Measurements from ENCODE around the gene FXYD2. TPM values are rescaled to one million over a fixed set of nuclear protein-coding genes. Genes with fewer than 3 reads are reported as not detected.

FXYD2 gene
- total RNA-seq, 1 donor from 2014 or later: not detected

- TF ChIP-seq CTCF (IDR thresholded peaks at IDR 0.05; ENCODE audit: insufficient read depth, low read depth, low read length) (no peak), EZH2 (IDR thresholded peaks at IDR 0.05; ENCODE audit: insufficient read depth, low read length) (no peak)
- Histone ChIP-seq H3K27ac (ENCODE audit: low read depth, low read length) (no peak overlapping the region), H3K9ac (ENCODE audit: low read length) (no peak overlapping the region), H3K27me3 (ENCODE audit: insufficient read depth, low read length) (peaks cover 8% of the 10 kb centered on the region), H3K79me2 (ENCODE audit: insufficient read depth, low read length) (no peaks in the 10 kb centered on the region), H3K4me3 (ENCODE audit: insufficient read depth, low read depth, low read length) (no peak overlapping the region), H3K4me2 (ENCODE audit: low read length) (no peak overlapping the region), H3K9me3 (ENCODE audit: insufficient read depth, low read depth, low read length) (no peaks in the 10 kb centered on the region), H3K36me3 (ENCODE audit: insufficient read depth, low read length) (no peaks in the 10 kb centered on the region), H4K20me1 (ENCODE audit: insufficient read depth, low read length) (no peaks in the 10 kb centered on the region), H3K4me1 (ENCODE audit: insufficient read depth, low read length) (no peaks in the 10 kb centered on the region), H2AFZ (ENCODE audit: low read depth, low read length) (no peak overlapping the region)
- H3K4me3 Mint-ChIP-seq (ENCODE audit: unreplicated experiment): no peak overlapping the region
- H3K9me3 Mint-ChIP-seq (ENCODE audit: unreplicated experiment): no peaks in the 10 kb centered on the region
- no peak for FAIRE-seq
- H3K27me3 Mint-ChIP-seq (ENCODE audit: low read depth, unreplicated experiment): peaks cover 73% of the 10 kb centered on the region
- no peak overlapping the region for H3K27ac Mint-ChIP-seq (ENCODE audit: unreplicated experiment)
- no peak for DNase-seq (ENCODE audit: low read depth)
- no peaks in the 10 kb centered on the region for H3K4me1 Mint-ChIP-seq (ENCODE audit: low read depth, unreplicated experiment)
- no peaks in the 10 kb centered on the region for H3K36me3 Mint-ChIP-seq (ENCODE audit: low read depth, unreplicated experiment)
Observed at GRCh38 chr11:117772360-117772759, 52.2 kb downstream of the FXYD2 start.

- Mint-ChIP-seq H3K4me1 (ENCODE audit: low read depth, unreplicated experiment) (no peaks in the 10 kb centered on the region), H3K27ac (ENCODE audit: unreplicated experiment) (no peak overlapping the region), H3K36me3 (ENCODE audit: low read depth, unreplicated experiment) (no peaks in the 10 kb centered on the region), H3K4me3 (ENCODE audit: unreplicated experiment) (no peak overlapping the region), H3K9me3 (ENCODE audit: unreplicated experiment) (no peaks in the 10 kb centered on the region), H3K27me3 (ENCODE audit: low read depth, unreplicated experiment) (peaks cover 73% of the 10 kb centered on the region)
- Histone ChIP-seq H2AFZ (ENCODE audit: low read depth, low read length) (no peak overlapping the region), H4K20me1 (ENCODE audit: insufficient read depth, low read length) (no peaks in the 10 kb centered on the region), H3K4me1 (ENCODE audit: insufficient read depth, low read length) (no peaks in the 10 kb centered on the region), H3K79me2 (ENCODE audit: insufficient read depth, low read length) (no peaks in the 10 kb centered on the region), H3K36me3 (ENCODE audit: insufficient read depth, low read length) (no peaks in the 10 kb centered on the region), H3K9ac (ENCODE audit: low read length) (no peak overlapping the region), H3K9me3 (ENCODE audit: insufficient read depth, low read depth, low read length) (no peaks in the 10 kb centered on the region), H3K4me2 (ENCODE audit: low read length) (no peak overlapping the region), H3K27me3 (ENCODE audit: insufficient read depth, low read length) (peaks cover 4% of the 10 kb centered on the region), H3K4me3 (ENCODE audit: insufficient read depth, low read depth, low read length) (no peak overlapping the region), H3K27ac (ENCODE audit: low read depth, low read length) (no peak overlapping the region)
- DNase-seq (ENCODE audit: low read depth) (no peak), FAIRE-seq (no peak)
- TF ChIP-seq CTCF (IDR thresholded peaks at IDR 0.05; ENCODE audit: insufficient read depth, low read depth, low read length) (no peak), EZH2 (IDR thresholded peaks at IDR 0.05; ENCODE audit: insufficient read depth, low read length) (no peak)
Observed at GRCh38 chr11:117771841-117772240, 52.7 kb downstream of the FXYD2 start.

GRCh38 chr11:117771197-117771596 lies 53.3 kb downstream of the FXYD2 start:
- Histone ChIP-seq H2AFZ (ENCODE audit: low read depth, low read length) (no peak overlapping the region), H3K36me3 (ENCODE audit: insufficient read depth, low read length) (no peaks in the 10 kb centered on the region), H3K27ac (ENCODE audit: low read depth, low read length) (no peak overlapping the region), H3K79me2 (ENCODE audit: insufficient read depth, low read length) (no peaks in the 10 kb centered on the region), H3K4me2 (ENCODE audit: low read length) (no peak overlapping the region), H3K4me3 (ENCODE audit: insufficient read depth, low read depth, low read length) (no peak overlapping the region), H3K9ac (ENCODE audit: low read length) (no peak overlapping the region), H3K27me3 (ENCODE audit: insufficient read depth, low read length) (peaks cover 4% of the 10 kb centered on the region), H4K20me1 (ENCODE audit: insufficient read depth, low read length) (no peaks in the 10 kb centered on the region), H3K4me1 (ENCODE audit: insufficient read depth, low read length) (no peaks in the 10 kb centered on the region), H3K9me3 (ENCODE audit: insufficient read depth, low read depth, low read length) (no peaks in the 10 kb centered on the region)
- peaks cover 73% of the 10 kb centered on the region for H3K27me3 Mint-ChIP-seq (ENCODE audit: low read depth, unreplicated experiment)
- H3K36me3 Mint-ChIP-seq (ENCODE audit: low read depth, unreplicated experiment): no peaks in the 10 kb centered on the region
- H3K4me1 Mint-ChIP-seq (ENCODE audit: low read depth, unreplicated experiment): no peaks in the 10 kb centered on the region
- DNase-seq (ENCODE audit: low read depth) (no peak), FAIRE-seq (no peak)
- no peaks in the 10 kb centered on the region for H3K9me3 Mint-ChIP-seq (ENCODE audit: unreplicated experiment)
- H3K27ac Mint-ChIP-seq (ENCODE audit: unreplicated experiment): no peak overlapping the region
- TF ChIP-seq CTCF (IDR thresholded peaks at IDR 0.05; ENCODE audit: insufficient read depth, low read depth, low read length): no peak
- TF ChIP-seq EZH2 (IDR thresholded peaks at IDR 0.05; ENCODE audit: insufficient read depth, low read length): no peak
- H3K4me3 Mint-ChIP-seq (ENCODE audit: unreplicated experiment): no peak overlapping the region
